Hematopoietic multipotent progenitor cell treated with erythropoietin and hydrocortisone succinate and interleukin-3 and kit ligand, for 6 days (in vitro differentiated cells): ENCODE results near the gene LRFN2.

ENCODE experiments used
- DNase-seq: peaks from one replicate; pipeline ENCODE4 v3.0.0-alpha.2; 2015

Gene LRFN2

DNA sequence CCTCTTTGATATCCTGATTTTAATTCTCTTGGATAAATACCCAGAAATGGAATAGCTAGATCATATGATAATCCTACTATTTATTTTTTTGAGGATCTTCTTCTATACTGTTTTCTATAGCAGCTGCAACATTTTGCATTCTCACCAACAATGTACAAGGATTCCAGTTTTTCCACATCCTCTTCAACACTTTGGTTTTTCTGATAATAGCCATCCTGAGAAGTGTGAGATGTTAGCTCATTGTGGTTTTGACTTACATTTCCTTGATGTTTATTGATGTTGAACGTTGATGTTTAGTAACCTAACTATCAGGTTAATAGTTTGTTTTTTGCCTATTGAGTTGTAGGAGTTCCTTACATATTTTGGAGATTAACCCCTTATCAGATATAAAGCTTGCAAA lies 217.3 kb downstream of the LRFN2 start:
- no peak for DNase-seq

DNA sequence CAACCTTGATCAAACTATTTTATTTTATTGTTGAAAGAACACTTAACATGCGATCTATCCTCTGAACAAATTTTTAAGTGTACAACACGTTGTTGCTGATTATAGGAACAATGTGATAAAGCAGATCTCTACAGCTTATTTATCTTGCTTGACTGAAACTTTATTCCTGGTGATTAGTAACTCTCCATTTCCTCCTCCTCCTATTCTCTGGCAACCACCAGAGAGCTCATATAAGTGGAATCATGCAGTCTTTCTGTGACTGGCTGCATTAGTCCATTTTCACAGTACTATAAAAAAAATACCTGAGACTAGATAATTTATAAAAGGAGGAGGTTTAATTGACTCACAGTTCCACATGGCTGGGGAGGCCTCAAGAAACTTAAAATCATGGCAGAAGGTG lies 218.1 kb downstream of the LRFN2 start:
- DNase-seq = no peak

DNA sequence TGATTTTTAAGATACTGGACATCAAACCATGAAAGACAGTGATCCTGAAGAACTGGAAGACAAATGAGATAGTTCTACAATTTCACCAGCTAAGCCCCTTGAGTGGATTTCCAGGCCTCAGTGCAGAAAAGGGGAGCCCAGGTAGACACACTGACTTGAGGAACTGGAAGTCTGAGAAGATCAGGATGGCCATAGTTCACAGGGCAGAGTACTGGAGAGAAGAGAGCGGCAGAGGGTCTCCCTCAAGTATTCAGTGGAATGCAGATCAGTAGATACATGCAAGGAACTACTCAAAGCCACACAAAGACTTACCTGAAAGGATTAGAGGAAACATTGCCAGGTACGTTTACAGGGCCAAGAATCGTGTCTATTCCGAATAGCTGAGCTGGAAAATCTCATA lies 224.3 kb downstream of the LRFN2 start:
- no peak for DNase-seq

- no peak for DNase-seq
Observed at GRCh38 chr6:40359808-40360207, 227.4 kb downstream of the LRFN2 start.

DNA sequence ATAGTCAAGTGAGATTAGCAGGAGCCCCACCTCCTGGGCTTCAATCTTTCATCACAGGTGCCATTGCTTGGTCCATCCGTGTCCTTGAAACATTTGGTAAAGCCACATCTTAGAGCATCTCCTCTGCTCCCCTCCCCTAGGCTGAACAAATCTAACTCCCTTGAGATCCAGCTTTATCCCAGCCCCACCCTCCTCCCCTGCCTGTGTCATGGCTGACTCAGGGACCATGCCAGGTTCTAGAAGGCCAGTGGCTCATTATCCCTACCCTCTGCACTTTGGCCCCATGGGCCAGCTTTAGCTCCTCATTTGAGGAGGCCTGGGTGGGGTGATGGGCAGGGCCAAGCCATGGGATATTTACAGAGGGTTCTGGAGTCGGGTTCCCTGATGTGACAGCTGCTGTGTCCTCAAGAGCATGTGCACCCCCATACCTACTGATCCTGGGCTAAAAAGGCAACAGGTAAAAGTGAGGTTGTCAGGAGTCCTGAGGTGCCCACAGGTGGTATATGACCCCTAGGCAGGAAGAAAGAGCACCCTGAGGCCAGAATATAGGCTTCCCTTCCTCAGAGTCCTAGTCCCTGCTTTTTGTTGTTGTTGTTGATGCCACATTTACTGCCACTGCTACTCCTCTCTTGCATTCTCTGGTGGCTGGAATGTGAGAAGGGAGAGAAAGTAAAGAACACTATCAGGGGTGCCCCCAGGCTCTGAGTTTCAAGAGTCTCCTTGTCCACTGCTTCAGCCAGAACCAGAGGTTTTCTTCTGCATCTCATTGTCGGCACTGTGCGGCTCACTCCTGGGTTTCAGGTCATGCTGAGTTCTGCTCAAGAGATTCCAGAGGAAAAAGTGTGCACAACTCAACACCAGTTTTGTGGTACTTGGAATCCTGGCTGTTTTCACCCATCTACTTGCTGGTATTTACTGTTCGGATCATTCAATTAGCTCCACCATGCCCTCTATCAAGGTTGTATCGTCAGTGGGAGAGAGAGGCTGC lies 228.4 kb downstream of the LRFN2 start:
- DNase-seq = no peak

DNA sequence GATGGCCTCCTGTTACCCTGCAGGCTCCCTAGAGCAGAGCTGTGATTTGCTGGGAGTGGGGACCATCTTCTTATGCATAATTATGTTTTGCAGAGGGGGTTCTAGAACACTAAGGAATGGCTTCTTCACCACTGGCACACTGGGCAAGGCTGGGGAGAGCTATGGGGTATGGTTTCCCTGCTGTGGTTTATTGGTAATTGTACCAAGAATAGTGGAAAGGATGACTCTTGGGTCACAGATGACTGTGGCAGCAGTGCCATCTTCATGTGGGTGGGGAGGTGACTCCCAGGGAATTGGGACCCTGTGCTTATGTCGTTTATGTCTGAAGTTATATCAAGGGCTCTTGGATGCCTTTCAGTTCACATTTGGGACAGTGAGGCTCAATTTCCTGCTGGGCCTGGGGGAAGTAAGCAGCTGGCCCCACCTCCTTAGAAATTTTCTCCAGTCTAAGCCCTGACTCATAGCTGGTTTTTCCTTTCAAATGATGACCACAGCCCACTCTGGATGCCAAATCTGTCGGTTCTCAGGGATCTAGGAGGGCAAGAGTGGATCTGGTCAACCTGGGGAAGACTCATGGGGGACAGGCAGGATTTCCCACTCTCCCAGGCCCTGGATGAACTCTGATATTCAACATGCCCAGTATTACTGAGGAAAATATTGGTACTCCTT lies 230.8 kb downstream of the LRFN2 start:
- no peak for DNase-seq

GRCh38 chr6:40355532-40355931 lies 231.6 kb downstream of the LRFN2 start:
- DNase-seq = no peak

GRCh38 chr6:40355066-40355465 lies 232.1 kb downstream of the LRFN2 start:
- DNase-seq = no peak

DNA sequence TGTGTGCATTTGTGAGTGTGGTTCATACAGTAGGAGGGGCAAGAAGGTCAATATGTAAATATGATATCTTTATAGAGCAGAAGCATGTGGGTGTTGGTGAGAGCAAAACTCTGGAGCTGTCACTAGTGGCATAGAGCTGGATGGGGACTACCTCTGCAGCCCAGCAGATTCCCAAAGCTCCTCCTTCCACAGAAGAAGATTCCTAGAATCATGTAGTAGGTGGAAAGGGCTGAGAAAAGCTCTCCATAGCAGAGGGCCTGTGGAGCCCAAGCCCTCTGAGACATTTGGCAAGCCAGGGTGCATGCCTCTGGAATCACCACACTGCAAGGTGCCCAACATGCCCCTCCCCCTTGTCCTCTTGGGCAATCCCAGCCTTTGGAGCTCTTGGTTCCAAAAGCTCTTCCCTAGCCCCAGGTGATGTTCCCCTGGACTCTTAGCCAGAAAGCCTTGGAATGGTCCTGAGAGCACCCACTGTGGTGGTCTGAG lies 233.2 kb downstream of the LRFN2 start:
- no peak for DNase-seq

- DNase-seq = no peak
Observed at GRCh38 chr6:40353197-40353966, 233.8 kb downstream of the LRFN2 start.

DNA sequence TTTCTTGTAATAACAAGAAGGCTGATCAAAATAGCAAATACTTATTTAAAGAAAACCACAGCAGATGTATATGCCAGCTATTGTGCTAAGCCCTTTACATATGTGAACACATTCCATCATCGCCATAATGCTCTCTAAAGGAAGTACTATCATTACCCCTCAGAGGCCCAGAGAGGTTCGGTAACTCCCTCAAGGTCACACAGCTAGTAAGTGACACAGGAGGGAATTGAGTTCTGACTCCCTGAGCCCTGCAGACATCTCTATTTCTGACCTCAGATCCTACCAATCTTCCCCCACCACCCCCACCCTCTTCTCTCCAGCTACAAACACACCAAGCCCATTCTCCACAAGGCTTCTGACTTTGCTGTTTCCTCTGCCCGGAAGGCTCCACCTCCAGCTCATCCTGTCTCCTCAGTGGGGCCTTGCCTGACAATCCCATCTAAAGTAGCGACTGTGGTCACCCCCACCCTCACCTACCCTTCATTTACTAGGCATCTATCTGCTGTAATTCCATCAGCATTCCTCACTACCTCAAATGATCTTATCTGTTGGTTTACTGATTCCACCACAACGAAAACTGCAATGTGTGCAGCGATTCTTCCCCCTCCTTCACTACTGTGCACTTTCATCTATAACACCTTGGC lies 234.5 kb downstream of the LRFN2 start:
- no peak for DNase-seq

GRCh38 chr6:40352006-40352405 lies 235.2 kb downstream of the LRFN2 start:
- no peak for DNase-seq

GRCh38 chr6:40350747-40351217 lies 236.4 kb downstream of the LRFN2 start:
- no peak for DNase-seq

- no peak for DNase-seq
Observed at GRCh38 chr6:40349901-40350746, 237.0 kb downstream of the LRFN2 start.

DNA sequence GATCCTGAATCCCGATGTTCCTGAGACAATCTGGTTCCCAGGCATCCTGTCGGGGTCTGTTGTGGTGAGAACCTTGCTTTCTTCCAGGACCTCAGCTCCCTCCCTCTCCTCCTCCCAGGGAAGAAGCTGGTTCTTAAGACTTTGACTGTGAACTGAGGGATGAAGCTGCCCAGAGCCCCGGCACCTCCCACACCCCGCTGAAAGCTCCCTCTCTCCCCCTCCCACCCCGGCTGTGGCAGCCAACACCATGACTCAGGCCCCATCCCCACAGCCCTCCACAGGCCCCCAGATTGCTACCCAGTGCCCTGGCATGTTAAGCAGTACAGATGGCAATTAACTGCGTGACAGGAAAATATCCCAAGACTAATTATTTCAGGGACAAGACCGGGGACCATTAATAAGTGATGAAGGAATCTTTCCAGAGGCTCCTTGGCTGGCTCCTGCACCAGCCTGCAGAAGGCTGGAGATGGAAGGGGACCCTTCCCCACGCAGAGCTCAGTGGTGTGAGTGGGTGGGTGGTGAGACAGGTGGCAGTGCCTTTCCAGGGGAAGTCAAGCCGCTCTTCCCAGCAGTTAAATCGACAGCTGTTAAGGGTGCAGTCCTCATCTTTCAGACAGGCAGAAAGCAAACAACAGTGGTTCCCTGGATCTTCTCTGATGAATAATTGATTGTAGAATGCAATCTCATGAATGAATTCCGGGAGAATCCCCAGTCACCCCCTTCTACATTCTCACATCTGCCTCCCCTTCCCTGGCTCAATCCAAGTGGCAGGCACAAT lies 237.9 kb downstream of the LRFN2 start:
- no peak for DNase-seq

DNA sequence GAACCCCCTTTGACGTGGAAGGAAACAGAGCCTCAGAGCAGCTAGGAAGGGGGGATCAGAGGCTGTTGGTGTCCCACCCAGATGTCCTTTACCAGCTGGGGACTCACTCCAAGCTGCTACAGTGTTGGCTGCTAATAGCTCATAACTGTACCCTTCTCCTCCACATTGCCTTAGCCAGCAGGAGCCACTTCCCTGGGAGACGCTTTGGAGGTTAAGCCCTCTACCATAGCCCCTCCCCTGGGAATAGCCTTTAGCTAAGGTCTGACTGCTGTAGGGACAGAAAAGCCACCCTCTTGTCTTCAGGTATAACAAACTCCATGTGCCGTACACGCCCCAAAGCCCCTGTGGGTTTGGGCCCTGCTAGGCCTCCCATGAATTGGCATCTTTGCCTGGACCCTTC lies 238.6 kb downstream of the LRFN2 start:
- no peak for DNase-seq

- DNase-seq = no peak
Observed at GRCh38 chr6:40347571-40348011, 239.6 kb downstream of the LRFN2 start.

GRCh38 chr6:40346246-40346645 lies 240.9 kb downstream of the LRFN2 start:
- DNase-seq = no peak

- DNase-seq = no peak
Observed at GRCh38 chr6:40344566-40345167, 242.5 kb downstream of the LRFN2 start.

DNA sequence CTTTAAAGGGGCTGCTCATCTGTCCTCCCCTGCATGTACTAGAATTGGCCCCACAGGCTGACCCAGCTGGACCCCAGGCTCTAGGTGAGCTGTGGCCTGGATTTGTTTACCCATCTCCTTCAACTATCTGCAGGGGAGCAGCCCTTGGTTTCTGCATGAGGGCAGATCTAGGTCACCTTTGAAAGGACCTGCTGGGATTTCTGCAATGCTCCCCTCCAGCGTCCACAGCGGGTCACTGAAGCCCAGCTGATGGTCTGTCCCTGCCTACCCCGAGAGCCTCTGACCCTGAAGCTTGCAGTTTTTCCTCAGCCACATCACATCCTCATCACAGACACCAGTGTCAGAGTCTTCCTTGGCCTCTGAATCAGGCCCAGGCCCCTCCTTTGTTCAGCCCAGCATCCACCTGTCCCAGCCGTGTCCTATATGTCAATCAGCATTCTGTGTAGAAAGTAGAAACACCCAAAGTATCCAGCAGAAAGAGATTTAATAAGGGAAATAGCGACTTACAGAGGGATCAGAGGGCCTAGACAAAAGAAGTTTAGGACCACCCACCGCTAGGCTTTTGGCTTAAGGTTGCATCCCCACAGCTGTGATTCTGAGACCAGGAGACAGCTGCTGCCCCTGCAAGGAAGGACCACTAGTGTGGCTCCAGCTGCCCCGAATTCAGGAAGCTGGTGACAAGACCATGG lies 243.1 kb downstream of the LRFN2 start:
- DNase-seq = no peak
